IPS-18c (cell line): ENCODE data around the gene PCBP3.

Experiments
- H3K4me3 ChIP-seq: 2 replicates; pipeline ENCODE4 v1.7.0; 2013; ENCODE audit warnings: low read depth, mild to moderate bottlenecking, low read length, moderate library complexity; ENCODE audit not compliant: insufficient read depth
- H3K9me3 ChIP-seq: one replicate; pipeline ENCODE4 v1.6.1; 2013; ENCODE audit warnings: mild to moderate bottlenecking, low read length, moderate library complexity; ENCODE audit not compliant: control insufficient read depth, insufficient read depth

Gene PCBP3

GRCh38 chr21:45856906-45857305, 213.4 kb downstream of the PCBP3 start:
- H3K4me3 ChIP-seq: no peak overlapping the region

GRCh38 chr21:45857761-45858160, 214.2 kb downstream of the PCBP3 start:
- Histone ChIP-seq H3K9me3 (no peaks in the 10 kb centered on the region), H3K4me3 (no peak overlapping the region)

More at GRCh38 chr21:45856906-45857305, 213.4 kb downstream of the PCBP3 start:
- no peaks in the 10 kb centered on the region for H3K9me3 ChIP-seq

- Histone ChIP-seq H3K9me3 (no peaks in the 10 kb centered on the region), H3K4me3 (no peak overlapping the region)
Observed at GRCh38 chr21:45858180-45858579, 214.7 kb downstream of the PCBP3 start.

- H3K9me3 ChIP-seq: peaks cover 2% of the 10 kb centered on the region
- H3K4me3 ChIP-seq: no peak overlapping the region
Observed at GRCh38 chr21:45859041-45859761, 215.7 kb downstream of the PCBP3 start.

- Histone ChIP-seq H3K4me3 (no peak overlapping the region), H3K9me3 (peaks cover 2% of the 10 kb centered on the region)
Observed at GRCh38 chr21:45859762-45860357, 216.3 kb downstream of the PCBP3 start.

- peaks cover 2% of the 10 kb centered on the region for H3K9me3 ChIP-seq
- no peak overlapping the region for H3K4me3 ChIP-seq
Observed at GRCh38 chr21:45860493-45861155, 217.1 kb downstream of the PCBP3 start.

- Histone ChIP-seq H3K4me3 (no peak overlapping the region), H3K9me3 (peaks cover 2% of the 10 kb centered on the region)
Observed at GRCh38 chr21:45861156-45861870, 217.8 kb downstream of the PCBP3 start.

GRCh38 chr21:45862543-45863207, 219.2 kb downstream of the PCBP3 start:
- H3K4me3 ChIP-seq: no peak overlapping the region
- H3K9me3 ChIP-seq: peaks cover 2% of the 10 kb centered on the region

- Histone ChIP-seq H3K9me3 (peaks cover 2% of the 10 kb centered on the region), H3K4me3 (no peak overlapping the region)
Observed at GRCh38 chr21:45863267-45863666, 219.7 kb downstream of the PCBP3 start.

GRCh38 chr21:45863751-45864150, 220.2 kb downstream of the PCBP3 start:
- H3K9me3 ChIP-seq: peaks cover 2% of the 10 kb centered on the region
- H3K4me3 ChIP-seq: no peak overlapping the region

- Histone ChIP-seq H3K4me3 (no peak overlapping the region), H3K9me3 (peaks cover 2% of the 10 kb centered on the region)
Observed at GRCh38 chr21:45864436-45864835, 220.9 kb downstream of the PCBP3 start.

GRCh38 chr21:45865106-45865835, 221.7 kb downstream of the PCBP3 start:
- Histone ChIP-seq H3K4me3 (no peak overlapping the region), H3K9me3 (peaks cover 2% of the 10 kb centered on the region)

- Histone ChIP-seq H3K4me3 (no peak overlapping the region), H3K9me3 (peaks cover 2% of the 10 kb centered on the region)
Observed at GRCh38 chr21:45866551-45866950, 223.0 kb downstream of the PCBP3 start.

GRCh38 chr21:45867041-45867666, 223.6 kb downstream of the PCBP3 start:
- Histone ChIP-seq H3K9me3 (peaks cover 2% of the 10 kb centered on the region), H3K4me3 (no peak overlapping the region)

GRCh38 chr21:45867671-45868081, 224.2 kb downstream of the PCBP3 start:
- H3K4me3 ChIP-seq: no peak overlapping the region
- peaks cover 2% of the 10 kb centered on the region for H3K9me3 ChIP-seq

GRCh38 chr21:45868086-45868485, 224.6 kb downstream of the PCBP3 start:
- Histone ChIP-seq H3K9me3 (peaks cover 2% of the 10 kb centered on the region), H3K4me3 (no peak overlapping the region)
